ENCODE data around the gene NNAT. TPM values are rescaled to one million over a fixed set of nuclear protein-coding genes. Genes with fewer than 3 reads are reported as not detected.
"Not testable (repeated sequence)": the region's sequence is repeated elsewhere in the genome, so short reads cannot be mapped to it uniquely, and the experiment has no call there.

Gene NNAT
- total and polyA plus RNA-seq, 2 donors (not counting 1 experiment from before 2014, with no cell fraction given) = not detected

DNA sequence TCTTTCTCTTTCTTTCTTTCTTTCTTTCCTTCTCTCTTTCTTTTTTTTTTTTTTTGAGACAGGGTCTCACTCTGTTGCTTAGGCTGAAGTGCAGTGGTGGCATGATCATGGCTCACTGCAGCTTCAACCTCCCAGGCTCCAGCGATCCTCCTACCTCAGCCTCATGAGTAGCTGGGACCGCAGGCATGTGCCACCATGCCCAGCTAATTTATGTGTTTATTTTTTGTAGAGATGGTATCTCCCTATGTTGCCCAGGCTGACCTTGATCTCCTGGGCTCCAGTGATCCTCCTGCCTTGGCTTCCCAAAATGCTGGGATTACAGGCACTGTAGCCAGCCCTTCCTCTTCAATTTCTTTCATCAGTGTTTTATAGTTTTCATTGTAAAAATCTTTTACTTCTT is 30.6 kb downstream of the NNAT start:
- H3K79me2 ChIP-seq (ENCODE audit: control insufficient read depth, insufficient read depth, low read length); intact Hi-C loops (cut with micrococcal nuclease); H3K9me3 ChIP-seq (ENCODE audit: control extremely low read depth in 1 of 3, control insufficient read depth in 2 of 3, insufficient read depth in 1 of 3, low read length in 2 of 3); H3K4me1 Mint-ChIP-seq; H3K27ac Mint-ChIP-seq; H3K4me1 ChIP-seq (ENCODE audit: control insufficient read depth in 2 of 2, insufficient read depth in 2 of 2, low read length in 2 of 2); H3K4me2 ChIP-seq (replicated peaks; ENCODE audit: low read depth, low read length, poor library complexity, severe bottlenecking); CTCF ChIA-PET; H3K9ac ChIP-seq (ENCODE audit: low read length); H3K4me3 ChIP-seq (ENCODE audit: control extremely low read depth in 1 of 5, extremely low read depth in 1 of 5, insufficient read depth in 1 of 5, low read depth in 2 of 5, low read length in 4 of 5); H2AFZ ChIP-seq (ENCODE audit: insufficient read depth, low read depth, low read length, poor library complexity, severe bottlenecking); DNase-seq; H3K36me3 ChIP-seq (replicated peaks in 1 of 2; ENCODE audit: control extremely low read depth in 1 of 2, control insufficient read depth in 1 of 2, extremely low read depth in 1 of 2, insufficient read depth in 2 of 2, low read length in 1 of 2); H3K4me3 Mint-ChIP-seq; H3K27ac ChIP-seq (ENCODE audit: low read length in 2 of 2); H3K9me3 Mint-ChIP-seq (ENCODE audit: insufficient read depth); H4K20me1 ChIP-seq (ENCODE audit: control insufficient read depth, insufficient read depth, low read length, poor library complexity, severe bottlenecking); H3K27me3 ChIP-seq (replicated peaks in 1 of 4; ENCODE audit: control extremely low read depth in 1 of 4, control insufficient read depth in 3 of 4, insufficient read depth in 4 of 4, low read length in 3 of 4); ATAC-seq (ENCODE audit: low read depth): not testable (repeated sequence)
- POLR2A ChIA-PET = interaction anchor here (0.7 kb wide), 1 partner anchor 95 kb away, joined by 3 read pairs; no protein-coding TSS in a partner anchor
- peaks cover 23% of the 10 kb centered on the region for H3K27me3 Mint-ChIP-seq
- WGBS (ENCODE audit: insufficient coverage) = no CpG with 5 or more reads among the region's 2 CpGs

- H3K9me3 ChIP-seq (ENCODE audit: control extremely low read depth in 1 of 3, control insufficient read depth in 2 of 3, insufficient read depth in 1 of 3, low read length in 2 of 3) = no peaks in the 10 kb centered on the region
- no peaks in the 10 kb centered on the region for H3K9me3 Mint-ChIP-seq (ENCODE audit: insufficient read depth)
- ATAC-seq (ENCODE audit: low read depth) (no peak), DNase-seq (no peak)
- H3K4me1 Mint-ChIP-seq = peaks cover 5% of the 10 kb centered on the region
- intact Hi-C loops (cut with micrococcal nuclease) = no loop called here
- H3K4me2 ChIP-seq (replicated peaks; ENCODE audit: low read depth, low read length, poor library complexity, severe bottlenecking) = no peak overlapping the region
- TF ChIP-seq EZH2 (IDR thresholded peaks at IDR 0.05; ENCODE audit: borderline replicate concordance, insufficient read depth, low read depth, low read length, poor library complexity, severe bottlenecking) = no peak
- TF ChIP-seq, protein P1, sequence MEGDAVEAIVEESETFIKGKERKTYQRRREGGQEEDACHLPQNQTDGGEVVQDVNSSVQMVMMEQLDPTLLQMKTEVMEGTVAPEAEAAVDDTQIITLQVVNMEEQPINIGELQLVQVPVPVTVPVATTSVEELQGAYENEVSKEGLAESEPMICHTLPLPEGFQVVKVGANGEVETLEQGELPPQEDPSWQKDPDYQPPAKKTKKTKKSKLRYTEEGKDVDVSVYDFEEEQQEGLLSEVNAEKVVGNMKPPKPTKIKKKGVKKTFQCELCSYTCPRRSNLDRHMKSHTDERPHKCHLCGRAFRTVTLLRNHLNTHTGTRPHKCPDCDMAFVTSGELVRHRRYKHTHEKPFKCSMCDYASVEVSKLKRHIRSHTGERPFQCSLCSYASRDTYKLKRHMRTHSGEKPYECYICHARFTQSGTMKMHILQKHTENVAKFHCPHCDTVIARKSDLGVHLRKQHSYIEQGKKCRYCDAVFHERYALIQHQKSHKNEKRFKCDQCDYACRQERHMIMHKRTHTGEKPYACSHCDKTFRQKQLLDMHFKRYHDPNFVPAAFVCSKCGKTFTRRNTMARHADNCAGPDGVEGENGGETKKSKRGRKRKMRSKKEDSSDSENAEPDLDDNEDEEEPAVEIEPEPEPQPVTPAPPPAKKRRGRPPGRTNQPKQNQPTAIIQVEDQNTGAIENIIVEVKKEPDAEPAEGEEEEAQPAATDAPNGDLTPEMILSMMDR (IDR thresholded peaks at IDR 0.05) = no peak
- H3K9ac ChIP-seq (ENCODE audit: low read length) = no peak overlapping the region
- H3K4me3 ChIP-seq (ENCODE audit: control extremely low read depth in 1 of 5, extremely low read depth in 1 of 5, insufficient read depth in 1 of 5, low read depth in 2 of 5, low read length in 4 of 5) = no peak overlapping the region
- no peak overlapping the region for H3K27ac ChIP-seq (ENCODE audit: low read length in 2 of 2)
- H3K27me3 Mint-ChIP-seq = peaks cover 30% of the 10 kb centered on the region
- WGBS (ENCODE audit: insufficient coverage) = no CpG with 5 or more reads among the region's 1 CpG
- no peaks in the 10 kb centered on the region for H3K4me1 ChIP-seq (ENCODE audit: control insufficient read depth in 2 of 2, insufficient read depth in 2 of 2, low read length in 2 of 2)
- H4K20me1 ChIP-seq (ENCODE audit: control insufficient read depth, insufficient read depth, low read length, poor library complexity, severe bottlenecking) = no peaks in the 10 kb centered on the region
- H3K4me3 Mint-ChIP-seq = no peak overlapping the region
- ChIA-PET CTCF (no interaction called here), POLR2A (no interaction called here)
- H2AFZ ChIP-seq (ENCODE audit: insufficient read depth, low read depth, low read length, poor library complexity, severe bottlenecking) = no peak overlapping the region
- H3K27ac Mint-ChIP-seq = no peak overlapping the region
- H3K27me3 ChIP-seq (replicated peaks in 1 of 4; ENCODE audit: control extremely low read depth in 1 of 4, control insufficient read depth in 3 of 4, insufficient read depth in 4 of 4, low read length in 3 of 4) = peaks cover 0 to 12% (median 3%) of the 10 kb centered on the region in 4 experiments
- no peaks in the 10 kb centered on the region for H3K79me2 ChIP-seq (ENCODE audit: control insufficient read depth, insufficient read depth, low read length)
- no peaks in the 10 kb centered on the region for H3K36me3 ChIP-seq (replicated peaks in 1 of 2; ENCODE audit: control extremely low read depth in 1 of 2, control insufficient read depth in 1 of 2, extremely low read depth in 1 of 2, insufficient read depth in 2 of 2, low read length in 1 of 2)
These were observed 31.4 kb downstream of the NNAT start for GRCh38 chr20:37552415-37552814.

DNA sequence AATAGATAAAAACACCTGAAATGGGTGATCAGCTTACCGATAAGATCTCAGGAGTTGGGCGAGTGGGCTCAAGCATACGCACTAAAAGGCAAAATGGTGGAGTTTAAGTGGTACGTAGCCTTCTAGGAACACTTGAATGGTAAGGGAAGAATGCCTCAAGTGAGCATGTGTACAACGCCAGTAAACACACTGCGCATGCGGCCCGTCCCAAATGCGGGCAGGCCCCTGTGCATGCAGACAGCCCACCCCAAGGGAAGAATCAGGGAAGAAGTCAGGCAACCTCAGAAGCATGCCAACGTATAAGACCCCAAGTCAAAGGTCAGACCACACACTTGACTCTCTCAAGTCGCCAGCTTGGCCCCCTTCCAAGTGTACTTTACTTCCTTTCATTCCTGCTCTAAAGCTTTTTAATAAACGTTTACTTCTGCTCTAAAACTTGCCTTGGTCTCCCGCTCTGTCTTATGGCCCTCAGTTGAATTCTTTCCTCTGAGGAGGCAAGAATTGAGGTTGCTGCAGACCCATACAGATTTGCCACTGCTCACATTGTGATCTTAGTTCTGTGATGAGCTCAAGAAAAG is 33.8 kb downstream of the NNAT start:
- CTCF ChIA-PET = interaction anchor here (1.1 to 1.6 kb wide), 3 partner anchors 11 to 440 kb away, joined by 3 to 4 read pairs (median 4); no protein-coding TSS in a partner anchor
- H3K4me1 ChIP-seq (ENCODE audit: control insufficient read depth in 2 of 2, insufficient read depth in 2 of 2, low read length in 2 of 2); H3K4me3 Mint-ChIP-seq; H4K20me1 ChIP-seq (ENCODE audit: control insufficient read depth, insufficient read depth, low read length, poor library complexity, severe bottlenecking); H3K4me3 ChIP-seq (ENCODE audit: control extremely low read depth in 1 of 5, extremely low read depth in 1 of 5, insufficient read depth in 1 of 5, low read depth in 2 of 5, low read length in 4 of 5); ATAC-seq (ENCODE audit: low read depth); DNase-seq; H3K27ac ChIP-seq (ENCODE audit: low read length in 2 of 2); H2AFZ ChIP-seq (ENCODE audit: insufficient read depth, low read depth, low read length, poor library complexity, severe bottlenecking); POLR2A ChIA-PET; H3K4me2 ChIP-seq (replicated peaks; ENCODE audit: low read depth, low read length, poor library complexity, severe bottlenecking); H3K9me3 Mint-ChIP-seq (ENCODE audit: insufficient read depth); H3K9ac ChIP-seq (ENCODE audit: low read length); intact Hi-C loops (cut with micrococcal nuclease); H3K4me1 Mint-ChIP-seq; H3K9me3 ChIP-seq (ENCODE audit: control extremely low read depth in 1 of 3, control insufficient read depth in 2 of 3, insufficient read depth in 1 of 3, low read length in 2 of 3); H3K36me3 ChIP-seq (replicated peaks in 1 of 2; ENCODE audit: control extremely low read depth in 1 of 2, control insufficient read depth in 1 of 2, extremely low read depth in 1 of 2, insufficient read depth in 2 of 2, low read length in 1 of 2); H3K27ac Mint-ChIP-seq; H3K79me2 ChIP-seq (ENCODE audit: control insufficient read depth, insufficient read depth, low read length): not testable (repeated sequence)
- peaks cover 32% of the 10 kb centered on the region for H3K27me3 Mint-ChIP-seq
- WGBS (ENCODE audit: insufficient coverage) = 91% methylated on average over 10 of the region's 13 CpGs
- H3K27me3 ChIP-seq (replicated peaks in 1 of 4; ENCODE audit: control extremely low read depth in 1 of 4, control insufficient read depth in 3 of 4, insufficient read depth in 4 of 4, low read length in 3 of 4) = peaks cover 0 to 12% (median 3%) of the 10 kb centered on the region in 4 experiments

Data from B cell (primary cell).